Measurements from ENCODE around the gene SLC17A9.

Gene SLC17A9

DNA sequence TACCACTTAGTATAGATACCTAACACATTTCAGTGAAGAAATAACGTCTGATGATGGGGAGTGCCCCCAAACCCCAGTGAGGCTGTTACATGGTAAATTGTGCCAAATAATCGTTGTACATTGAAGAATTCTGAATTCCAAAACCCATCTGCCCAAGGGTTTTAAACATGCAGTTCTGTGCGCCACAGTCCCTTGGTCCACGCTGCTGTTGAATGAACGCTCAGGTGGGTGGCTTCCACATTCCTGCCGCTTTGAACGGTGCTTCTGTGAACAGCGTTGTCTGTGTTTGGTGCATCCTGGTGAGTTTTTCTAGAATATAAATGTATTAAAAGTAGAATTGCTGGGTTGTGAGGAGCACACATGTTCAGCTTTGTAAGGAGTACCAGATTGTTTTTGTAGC is 11.6 kb upstream of the SLC17A9 start:
- DNase-seq: no peak

GRCh38 chr20:62941792-62942191 is 10.7 kb upstream of the SLC17A9 start:
- DNase-seq: no peak

DNA sequence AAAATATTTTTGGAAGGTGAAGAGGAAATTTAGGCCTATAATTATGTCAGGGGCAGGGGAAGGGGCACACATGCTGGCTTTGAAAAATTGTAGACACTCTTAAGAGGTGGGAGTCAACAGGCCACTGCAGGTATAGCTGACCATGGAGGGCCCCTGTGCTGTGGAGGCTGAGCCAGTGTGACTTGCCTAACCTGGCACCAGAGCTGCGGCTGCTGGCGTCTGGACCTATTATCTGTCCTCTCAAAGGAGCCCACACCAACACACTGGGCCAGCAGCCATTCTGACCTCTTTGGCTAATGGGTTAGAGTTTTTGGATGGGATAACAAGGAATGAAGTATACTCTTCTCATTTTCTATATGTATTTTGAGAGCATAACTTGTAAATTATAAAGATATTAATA is 10.1 kb upstream of the SLC17A9 start:
- no peak for DNase-seq

GRCh38 chr20:62943396-62943795 is 9.1 kb upstream of the SLC17A9 start:
- DNase-seq: no peak

DNA sequence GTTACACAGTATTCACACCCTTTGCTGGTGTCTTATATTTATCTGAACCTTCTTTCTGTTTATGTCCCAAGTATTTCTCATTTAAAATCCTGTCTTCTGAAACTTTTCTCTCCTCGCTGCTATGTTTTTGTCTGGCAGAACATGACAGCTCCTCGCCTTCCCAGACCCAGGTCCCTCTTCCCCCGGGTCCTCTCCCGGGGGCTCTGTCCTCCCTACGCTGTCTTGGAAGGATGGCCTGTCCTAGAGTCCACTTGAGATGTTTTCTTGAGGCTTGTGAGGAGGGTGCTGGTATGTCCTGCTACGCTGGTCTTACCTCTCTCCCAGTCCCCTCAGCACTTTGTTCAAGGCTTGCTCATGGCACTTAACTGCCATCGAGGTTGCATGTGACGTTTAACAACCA is 8.3 kb upstream of the SLC17A9 start:
- no peak for DNase-seq

- DNase-seq: no peak
Measured at GRCh38 chr20:62944746-62945145, 7.8 kb upstream of the SLC17A9 start.

- DNase-seq: no peak
Measured at GRCh38 chr20:62945771-62946339, 6.7 kb upstream of the SLC17A9 start.

DNA sequence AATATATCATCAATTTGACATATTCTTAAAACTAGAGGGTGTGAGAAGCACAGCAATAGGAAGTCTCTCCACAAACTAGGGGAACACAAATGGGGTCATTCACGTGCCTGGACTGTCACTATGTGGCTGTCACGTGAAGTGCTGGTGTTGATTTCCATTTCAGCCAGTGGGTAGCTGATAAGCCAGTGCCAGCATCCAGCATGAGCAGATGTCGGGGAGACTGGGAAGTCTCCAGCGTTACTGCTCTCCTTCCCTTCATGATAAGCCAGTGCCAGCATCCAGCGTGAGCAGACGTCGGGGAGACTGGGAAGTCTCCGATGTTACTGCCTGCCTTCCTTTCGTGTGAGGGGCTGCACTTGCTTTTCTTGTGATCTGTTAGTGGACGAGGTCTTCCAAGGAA is 5.6 kb upstream of the SLC17A9 start:
- no peak for DNase-seq

DNA sequence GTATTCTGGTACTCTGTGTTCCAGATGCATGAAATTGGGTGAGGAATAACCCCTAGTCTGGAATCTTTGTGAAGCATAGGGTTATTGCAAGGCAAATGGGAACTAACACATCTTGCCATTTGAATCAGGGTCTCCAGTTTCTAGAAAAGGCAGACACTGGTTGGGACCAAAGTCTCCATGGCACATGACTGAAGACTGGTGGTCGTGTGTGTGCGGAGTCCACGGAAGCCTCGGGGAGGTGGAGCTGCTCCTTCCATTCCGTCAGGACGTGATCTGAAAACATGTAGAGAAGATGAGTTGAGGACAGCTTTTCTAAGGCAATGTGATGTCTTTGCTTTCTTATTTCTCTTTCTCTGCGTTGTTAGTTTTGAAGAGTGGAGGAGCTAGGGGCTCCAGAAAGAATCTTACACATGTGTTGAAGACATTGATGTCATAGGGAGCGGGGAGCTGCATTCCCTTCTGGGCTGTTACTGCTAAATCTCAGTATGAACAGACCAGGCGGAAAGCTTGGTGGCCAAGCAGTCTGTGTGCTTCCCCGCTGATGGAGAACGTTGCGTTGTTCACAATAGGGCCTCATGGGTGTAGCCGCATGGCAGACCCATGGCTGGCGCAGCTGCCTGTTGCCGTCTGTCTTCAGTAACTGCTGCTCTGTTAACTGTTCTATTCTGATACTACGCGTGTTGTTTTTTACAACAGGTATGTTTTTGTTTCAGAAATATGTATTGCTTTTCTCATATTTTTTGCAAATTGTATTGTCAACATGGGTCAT is 4.8 kb upstream of the SLC17A9 start:
- no peak for DNase-seq

DNA sequence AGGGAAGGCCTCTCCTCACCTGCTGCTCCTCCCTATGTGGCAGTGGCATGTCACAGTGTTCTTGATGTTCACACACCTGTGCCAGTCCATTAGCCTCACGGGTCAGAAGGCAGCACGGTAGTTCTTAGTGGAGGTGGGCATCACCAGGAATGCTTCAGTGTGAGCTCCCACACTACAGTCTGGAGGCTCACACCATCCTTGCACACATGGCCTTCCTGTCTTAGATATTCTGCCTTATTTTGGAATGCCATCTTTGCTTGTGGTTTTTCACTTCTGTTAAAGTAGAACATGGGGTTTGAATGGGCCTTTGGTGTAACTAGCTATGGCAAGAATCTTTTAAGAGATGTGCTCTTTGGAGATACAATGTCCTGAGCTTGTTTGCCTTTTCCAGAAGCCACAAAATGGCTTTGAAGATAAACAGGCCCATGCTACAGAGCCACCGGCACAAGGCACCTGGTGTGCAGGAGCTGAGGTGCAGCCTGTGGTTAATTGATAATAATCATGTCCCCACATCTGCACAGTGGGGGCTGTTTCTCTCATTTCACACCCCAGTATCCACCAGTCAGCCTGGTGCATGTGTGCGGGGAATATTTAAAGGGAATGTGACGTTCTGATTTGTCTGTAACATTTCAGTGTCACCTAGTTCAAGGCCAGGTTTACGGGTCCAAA is 3.2 kb upstream of the SLC17A9 start:
- no peak for DNase-seq

GRCh38 chr20:62949962-62950361 is 2.5 kb upstream of the SLC17A9 start:
- DNase-seq: no peak

- DNase-seq: no peak
Measured at GRCh38 chr20:62950741-62951140, 1.8 kb upstream of the SLC17A9 start.

- no peak for DNase-seq
Measured at GRCh38 chr20:62951143-62951895, 1.2 kb upstream of the SLC17A9 start.

GRCh38 chr20:62951896-62952372 is 575 bp upstream of the SLC17A9 start:
- no peak for DNase-seq

- no peak for DNase-seq
Measured at GRCh38 chr20:62952968-62953838, 694 bp downstream of the SLC17A9 start.

GRCh38 chr20:62953839-62954703 is 1.6 kb downstream of the SLC17A9 start:
- DNase-seq: peak; percentile 29

DNA sequence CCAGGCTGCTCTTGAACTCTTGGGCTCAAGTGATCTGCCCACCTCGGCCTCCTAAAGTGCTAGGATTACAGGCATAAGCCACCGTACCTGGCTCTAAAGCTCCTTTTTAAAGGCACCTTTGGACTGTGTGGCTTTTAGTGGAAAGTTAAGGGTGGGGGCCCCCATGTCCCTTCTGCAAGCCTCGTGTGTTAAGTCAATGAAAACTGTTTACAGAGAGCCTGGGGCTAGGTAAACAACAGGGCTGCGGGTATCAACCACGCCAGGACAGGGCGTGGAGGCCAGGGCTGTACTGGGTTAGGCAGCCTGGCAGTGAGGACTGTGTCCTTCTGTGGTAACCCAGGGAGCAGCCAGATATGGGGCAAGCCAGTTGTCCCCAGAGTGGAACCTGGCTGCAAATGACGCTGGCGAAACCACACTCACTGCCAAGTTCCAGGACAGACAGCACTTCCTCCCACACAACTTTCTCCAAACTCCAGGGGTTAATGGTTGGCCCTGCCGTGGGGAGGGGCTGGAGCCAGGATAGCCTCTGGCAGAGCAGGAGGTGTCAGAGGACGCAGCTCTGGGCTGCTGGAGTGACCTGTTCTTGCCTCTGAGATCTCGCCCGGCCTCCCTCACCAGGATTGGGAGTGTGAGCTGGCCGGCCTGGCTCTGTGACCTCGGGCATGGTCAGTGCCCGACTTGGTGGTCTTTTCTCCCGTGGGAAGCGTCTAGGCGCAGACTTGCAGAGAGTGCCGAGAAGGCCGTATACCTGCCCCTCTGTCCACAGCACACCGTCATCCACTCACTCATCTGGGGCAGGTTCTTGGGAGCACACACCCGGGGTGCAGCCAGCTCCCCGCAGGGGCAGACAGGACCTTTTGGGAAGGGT is 3.2 kb downstream of the SLC17A9 start:
- DNase-seq: no peak

DNA sequence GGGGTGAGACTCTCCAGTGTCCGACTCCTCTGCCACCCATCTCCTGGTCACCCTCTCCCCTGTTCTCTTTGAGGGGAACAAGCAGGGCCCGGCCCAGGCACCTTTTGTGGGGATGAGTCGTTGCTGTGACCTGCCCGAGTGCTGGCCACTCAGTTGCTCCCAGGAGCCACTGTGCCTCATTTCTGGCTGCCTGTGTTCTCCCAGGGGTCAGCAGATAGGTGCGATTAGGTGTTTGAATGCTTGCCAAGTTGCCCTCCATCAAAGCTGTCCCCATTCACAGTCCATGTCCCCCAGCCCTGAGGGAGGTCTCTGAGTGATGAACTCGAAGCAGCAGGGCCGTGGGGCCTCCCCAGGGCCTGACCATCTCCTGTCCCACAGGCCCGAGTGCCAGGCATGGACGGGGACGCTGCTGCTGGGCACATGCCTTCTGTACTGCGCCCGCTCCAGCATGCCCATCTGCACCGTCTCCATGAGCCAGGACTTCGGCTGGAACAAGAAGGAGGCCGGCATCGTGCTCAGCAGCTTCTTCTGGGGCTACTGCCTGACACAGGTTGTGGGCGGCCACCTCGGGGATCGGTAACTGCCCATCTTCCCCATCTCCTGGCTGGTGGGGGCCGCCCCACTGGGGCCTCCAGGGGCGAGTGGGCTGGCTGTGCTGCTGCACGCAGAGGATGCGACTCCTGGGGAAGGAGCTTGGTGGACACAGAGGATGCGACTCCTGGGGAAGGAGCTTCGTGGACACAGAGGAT is 4.1 kb downstream of the SLC17A9 start:
- DNase-seq: no peak
